NOMO-1 (cell line): ENCODE measurements around the gene L3MBTL4.
"Not testable (repeated sequence)": the region's sequence is repeated elsewhere in the genome, so short reads cannot be mapped to it uniquely, and the experiment has no call there.

ENCODE experiments used
- DNase-seq, 2 experiments: peaks; one replicate each; lab custom pipeline; 2025; ENCODE audit not compliant: unreplicated experiment in 2 of 2; lab: John Stamatoyannopoulos, UW

L3MBTL4 gene

DNA sequence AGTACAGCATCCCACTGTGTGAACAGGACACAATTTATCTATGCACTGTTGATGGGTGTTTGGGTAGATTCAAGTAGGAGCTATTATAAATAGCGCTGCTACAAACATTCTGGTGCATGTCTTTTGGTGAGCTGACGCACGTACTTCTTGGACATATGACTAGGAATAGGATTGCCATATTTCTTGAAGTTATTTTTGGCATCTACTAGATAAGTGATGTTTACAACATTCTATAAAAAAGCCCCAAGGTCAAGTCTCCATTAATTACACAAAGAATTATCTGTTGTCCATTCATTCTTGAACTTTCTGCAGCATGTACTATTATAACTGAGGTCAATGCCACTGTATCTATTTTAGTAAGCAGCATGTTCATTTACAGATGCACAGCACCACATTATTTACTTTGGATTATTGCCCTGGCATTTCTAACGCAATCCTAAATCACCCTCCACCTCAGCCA, 293.9 kb downstream of the L3MBTL4 start:
- no peak for DNase-seq

DNA sequence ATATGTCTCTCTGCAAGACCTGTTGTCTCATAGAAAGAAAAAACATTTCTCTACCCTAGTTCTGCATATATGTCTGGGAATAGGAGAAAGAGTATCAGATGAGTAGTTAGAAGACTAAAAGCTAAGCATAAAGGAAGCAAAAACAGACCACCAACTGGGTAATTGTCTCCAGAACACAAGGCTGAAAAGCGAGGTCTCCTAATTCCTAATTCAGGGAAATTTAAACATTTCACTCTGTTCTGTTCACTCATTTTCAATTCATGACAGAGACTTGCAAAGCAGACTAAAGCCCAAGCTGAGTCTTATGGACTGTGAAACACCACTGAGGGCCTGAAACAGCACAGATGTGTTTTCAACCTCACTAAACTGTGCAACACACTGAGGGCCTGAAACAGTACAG, 294.9 kb downstream of the L3MBTL4 start:
- no peak for DNase-seq

DNA sequence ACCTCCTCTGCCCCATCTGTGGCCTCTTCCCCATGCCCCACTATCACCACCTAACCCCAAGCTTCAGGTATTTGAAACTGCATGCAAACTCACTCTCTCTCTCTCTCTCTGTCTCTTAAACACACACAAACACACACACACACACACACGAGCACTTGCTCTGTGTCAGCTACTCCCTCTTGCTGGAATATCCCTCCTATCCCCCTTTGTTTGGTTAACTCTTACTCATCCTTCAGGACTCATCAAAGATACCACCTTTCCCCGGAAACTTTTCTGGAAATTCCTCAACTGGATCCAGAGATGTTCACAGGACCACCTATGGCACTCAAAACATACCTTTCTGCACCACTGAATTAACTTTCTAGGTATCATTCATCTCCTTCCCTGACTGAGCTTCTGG, 296.6 kb downstream of the L3MBTL4 start:
- no peak for DNase-seq

DNA sequence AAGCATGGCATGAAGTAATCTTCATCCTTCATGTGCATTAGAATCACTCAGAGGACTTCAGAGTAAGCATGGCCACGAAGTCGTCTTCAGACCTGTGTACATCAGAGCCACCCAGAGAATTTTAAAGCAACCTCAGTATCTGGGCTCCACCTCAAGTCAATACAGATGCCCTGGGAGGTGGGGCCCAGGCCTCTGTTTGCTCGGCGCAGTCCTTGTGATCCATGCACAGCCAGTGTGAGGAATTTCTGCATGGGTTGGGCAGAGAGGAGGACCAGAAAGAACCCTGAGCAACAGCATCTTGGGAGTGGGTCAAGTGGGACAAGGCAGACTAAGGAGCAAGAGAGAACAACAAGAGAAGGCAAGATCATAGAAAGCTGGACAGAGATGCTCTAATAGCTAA, 299.0 kb downstream of the L3MBTL4 start:
- no peak for DNase-seq

DNA sequence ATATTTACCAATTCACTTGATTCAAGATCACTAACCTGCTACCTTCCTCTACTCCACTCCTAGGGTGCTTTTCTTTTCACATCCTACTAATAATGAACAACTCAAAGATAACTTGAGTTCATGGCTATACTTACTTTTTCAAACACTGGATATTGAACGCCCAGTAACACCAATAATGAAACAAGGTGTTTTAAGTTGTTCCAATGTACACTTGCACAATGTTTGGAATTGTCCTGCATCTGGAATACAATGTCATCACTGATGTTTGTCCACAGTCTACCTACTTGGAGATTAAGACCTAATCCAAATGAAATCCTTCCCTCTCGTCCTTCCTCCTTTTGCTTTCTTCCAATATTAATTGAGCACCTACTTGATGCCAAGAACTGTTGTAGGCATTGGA, 301.1 kb downstream of the L3MBTL4 start:
- no peak for DNase-seq

DNA sequence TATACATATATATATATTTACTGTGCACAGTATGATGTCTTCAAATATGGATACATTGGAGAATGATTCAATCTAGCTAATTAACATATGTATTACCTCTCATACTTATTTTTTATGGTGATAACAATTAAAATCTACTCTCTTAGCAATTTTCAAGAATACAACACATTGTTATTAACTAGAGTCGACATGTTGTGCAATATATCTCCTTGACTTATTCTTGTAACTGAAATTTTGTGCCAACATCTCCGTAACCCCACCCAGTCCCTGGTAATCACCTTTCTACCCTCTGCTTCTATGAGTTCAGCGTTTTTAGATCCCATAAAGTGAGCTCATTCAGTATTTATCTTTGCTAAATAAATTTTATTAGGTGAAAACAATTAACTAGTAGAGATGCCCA, 303.0 kb downstream of the L3MBTL4 start:
- no peak for DNase-seq

DNA sequence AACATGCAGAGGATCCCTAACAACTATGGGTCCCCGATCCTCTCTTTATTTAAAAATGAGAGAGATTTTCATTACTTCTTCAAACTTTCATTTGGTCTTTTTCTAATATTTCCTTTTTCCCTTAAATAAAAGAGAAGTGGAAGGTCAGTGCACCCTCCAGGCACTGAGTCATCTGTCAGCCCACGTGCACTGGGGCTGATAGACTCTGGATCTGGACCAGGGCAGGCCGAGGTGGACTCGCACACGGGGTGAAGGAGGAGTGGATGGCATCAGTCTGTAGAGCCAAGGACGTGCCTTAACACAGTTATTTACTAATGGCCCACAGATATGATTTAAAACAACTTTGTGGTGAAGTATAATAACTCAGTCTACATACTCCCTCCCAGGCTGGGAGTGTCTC, 305.0 kb downstream of the L3MBTL4 start:
- DNase-seq, result no peak

DNA sequence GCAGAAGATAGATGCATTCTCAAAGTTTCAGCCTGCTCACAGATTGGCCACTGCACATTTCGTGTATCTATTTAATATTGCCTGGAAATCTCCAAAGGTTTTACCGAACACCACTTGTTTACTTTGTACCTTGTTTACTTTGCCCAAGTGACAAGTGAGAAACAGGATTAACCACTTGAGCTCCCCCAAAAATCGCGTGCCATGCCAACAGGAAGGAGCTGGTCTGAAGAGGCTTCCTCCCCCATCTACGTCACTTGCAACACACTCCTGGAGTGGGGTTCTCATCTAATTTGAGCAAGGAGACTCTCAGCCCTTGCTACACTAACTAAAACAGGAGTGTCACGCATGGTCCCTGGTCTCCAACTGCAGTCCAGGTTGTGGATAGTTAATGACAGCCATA, 306.9 kb downstream of the L3MBTL4 start:
- DNase-seq, result no peak

DNA sequence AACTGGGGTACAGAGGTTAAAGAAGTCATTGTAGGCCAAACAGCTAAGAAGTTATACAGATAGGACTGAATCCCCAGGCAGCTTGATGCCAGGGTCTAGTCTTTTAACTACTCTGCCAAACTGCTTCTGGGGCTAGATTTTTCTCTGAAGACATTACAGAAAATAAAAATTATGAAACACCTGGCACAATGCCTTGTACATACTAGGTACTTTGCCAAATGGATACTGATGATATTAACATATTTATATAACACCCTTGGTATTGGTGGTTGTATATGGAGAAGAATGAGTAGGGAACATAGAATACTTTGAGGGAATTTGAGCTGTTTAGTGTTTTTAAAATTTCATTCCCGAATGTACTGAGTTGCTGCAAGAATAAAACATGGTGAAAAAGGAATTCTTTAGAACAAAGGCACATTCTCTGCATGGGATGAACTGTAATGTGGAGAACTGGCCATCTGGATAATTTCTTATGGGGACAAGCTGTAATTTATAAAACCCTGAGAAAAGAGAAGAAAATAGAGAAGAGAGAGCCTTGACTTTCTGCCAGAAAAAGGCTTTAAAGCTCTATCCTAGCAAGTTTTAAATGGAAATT, 308.5 kb downstream of the L3MBTL4 start:
- DNase-seq, result no peak

DNA sequence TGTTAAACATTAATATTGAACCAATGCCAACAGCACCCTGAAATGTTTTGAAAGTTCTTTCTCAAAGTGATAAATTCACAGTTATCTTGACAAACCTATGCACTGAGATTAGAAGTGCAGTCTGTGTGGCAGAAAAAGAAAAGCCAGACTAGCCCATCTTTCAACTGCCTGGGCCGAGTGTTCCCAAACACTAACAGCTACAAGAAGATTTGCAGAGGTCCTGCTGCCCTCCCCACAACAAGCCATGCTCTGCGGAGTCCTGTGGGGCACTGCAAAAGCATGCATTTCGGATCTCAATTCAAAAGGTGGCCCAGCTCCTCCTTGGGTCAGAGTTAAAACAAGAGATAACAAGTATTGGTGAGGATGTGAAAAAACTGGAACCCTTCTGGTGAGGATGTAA, 311.0 kb downstream of the L3MBTL4 start:
- no peak for DNase-seq

DNA sequence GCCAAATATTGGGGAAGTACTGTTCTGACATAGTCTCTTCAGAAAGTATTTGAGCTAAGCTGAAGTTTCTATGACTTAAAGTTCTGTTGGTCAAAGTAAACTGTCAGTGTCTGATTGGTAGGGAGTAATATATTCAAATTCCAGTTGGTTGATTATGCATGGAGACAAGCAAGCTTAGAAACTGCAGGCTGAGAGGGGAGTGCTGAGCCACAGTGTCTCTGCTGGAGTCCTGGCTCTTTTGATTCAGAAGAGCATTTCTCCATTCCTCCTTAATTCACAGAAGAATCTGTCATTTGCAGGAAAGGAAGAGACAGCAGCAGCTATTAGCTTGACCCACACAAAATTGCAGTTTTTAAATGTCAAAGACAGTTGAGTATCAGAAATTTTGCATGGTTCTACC, 318.0 kb downstream of the L3MBTL4 start:
- no peak for DNase-seq

DNA sequence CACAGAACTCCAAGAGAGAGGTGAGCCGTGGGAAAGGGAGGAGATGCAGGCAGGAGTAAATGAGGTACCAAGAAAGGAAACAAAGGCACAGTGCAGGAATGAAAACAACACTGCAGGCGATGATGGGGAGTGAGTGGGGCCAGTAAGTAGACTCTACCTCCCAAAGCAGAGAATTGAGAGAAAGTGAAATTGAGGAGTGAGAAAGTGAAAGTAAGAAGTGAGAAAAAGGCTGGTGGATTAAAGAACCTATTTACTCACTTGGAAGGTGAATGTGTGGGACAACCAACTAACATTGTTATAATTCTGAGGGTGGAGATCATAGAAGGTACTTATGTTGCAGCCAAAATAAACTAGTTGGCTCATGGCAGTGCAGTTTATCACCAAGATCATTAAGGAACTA, 326.3 kb downstream of the L3MBTL4 start:
- no peak for DNase-seq

DNA sequence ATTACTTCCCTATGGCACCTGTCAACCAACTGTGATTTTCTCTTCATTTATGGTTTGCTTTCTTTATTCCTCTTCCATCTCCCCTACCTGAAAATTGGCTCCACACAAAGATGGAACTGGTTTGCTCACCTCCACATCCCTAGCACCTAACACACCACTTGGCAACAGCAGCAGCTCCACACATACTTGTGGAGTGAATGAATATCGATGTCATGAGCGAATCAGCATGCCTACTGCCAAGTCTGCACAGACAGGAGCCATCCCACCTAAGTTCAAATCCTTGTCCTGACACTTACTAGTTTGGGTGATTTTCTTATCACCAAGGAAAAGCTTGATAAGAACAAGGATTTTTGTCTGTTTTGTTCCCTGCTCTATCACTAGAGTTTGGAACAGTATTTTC, 328.0 kb downstream of the L3MBTL4 start:
- DNase-seq, result no peak

DNA sequence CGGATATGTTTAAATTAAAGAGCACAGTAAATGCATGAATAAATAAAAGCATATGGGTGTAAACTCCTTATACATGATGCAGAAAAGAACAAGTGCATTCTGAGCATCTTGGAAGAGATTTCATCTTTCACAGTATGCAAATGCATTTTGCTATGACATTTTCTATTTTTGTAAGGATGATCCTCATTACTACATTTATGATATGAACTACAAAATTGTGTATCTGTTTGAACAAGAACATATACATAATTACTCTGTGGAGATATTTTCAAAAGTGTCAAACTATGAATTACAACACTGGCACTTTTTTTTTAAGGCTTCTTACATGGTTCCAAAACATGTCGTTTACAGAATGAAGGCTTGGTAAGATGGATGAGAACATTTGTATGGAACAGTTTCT, 335.3 kb downstream of the L3MBTL4 start:
- no peak for DNase-seq

DNA sequence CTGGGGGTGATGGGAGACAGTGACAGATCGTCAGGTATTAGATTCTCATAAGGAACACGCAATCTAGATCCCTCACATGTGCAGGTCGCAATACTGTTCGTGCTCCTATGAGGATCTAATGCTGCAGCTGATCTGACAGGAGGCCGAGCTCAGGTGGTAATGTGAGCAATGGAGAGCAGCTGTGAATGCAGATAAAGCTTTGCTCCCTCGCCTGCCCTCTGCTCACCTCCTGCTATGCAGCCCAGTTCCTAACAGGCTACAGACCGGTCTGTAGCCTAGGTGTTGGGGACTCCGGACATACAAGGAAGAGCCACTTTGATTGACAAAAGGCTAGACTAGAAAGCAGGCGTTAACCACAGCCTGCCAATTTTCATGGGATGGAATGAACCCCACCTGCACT, 335.8 kb downstream of the L3MBTL4 start:
- no peak for DNase-seq

DNA sequence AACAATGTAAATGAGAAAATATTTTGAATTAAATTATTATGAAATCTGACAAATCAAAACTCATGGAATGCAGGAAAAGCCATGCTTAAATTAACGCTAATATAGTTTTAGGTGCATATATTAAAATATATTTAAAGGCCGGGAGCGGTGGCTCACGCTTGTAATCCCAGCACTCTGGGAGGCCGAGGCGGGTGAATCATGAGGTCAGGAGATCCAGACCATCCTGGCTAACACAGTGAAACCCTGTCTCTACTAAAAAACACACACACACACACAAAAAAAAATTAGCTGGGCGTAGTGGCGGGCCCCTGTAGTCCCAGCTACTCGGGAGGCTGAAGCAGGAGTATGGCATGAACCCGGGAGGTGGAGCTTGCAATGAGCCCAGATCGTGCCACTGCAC, 342.3 kb downstream of the L3MBTL4 start:
- not testable (repeated sequence) for DNase-seq

DNA sequence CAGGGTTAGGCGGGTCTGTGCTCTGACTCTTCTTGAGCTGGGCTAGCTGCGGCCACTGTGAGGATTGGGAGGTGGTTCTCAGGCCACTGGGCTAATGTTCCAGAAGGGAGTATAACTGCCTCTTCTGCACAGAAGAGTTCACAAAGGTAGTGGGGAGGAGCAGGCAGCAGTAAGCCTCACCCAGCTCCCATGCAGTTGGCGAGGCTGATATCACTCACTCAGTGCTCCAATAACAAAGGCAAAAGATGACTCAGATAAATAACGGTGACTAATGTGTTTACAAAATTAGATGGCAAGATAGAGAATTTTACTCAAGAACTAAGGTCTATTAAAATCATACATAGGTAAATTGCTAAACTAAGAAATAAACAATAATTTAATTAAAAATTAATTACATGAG, 345.2 kb downstream of the L3MBTL4 start:
- no peak for DNase-seq

DNA sequence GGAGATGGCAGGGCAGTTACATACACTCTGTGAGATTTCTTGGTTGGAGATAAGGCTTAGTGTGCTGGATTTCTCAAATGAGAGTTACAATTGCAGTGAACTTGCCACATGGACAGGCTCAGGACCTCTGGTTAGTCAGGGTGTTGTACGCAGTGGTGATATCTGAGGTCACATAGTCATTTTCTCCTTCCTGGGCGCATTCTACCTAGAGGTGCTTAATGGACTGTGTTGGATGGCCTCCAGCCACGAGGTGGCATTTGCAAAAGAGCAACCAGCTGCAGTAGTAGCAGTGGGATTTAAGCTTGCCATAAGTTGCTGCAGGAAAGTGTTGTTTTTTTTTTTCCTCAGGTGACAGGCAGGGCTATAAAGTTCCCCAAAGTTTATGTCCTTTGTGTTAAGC, 345.6 kb downstream of the L3MBTL4 start:
- DNase-seq, result no peak

DNA sequence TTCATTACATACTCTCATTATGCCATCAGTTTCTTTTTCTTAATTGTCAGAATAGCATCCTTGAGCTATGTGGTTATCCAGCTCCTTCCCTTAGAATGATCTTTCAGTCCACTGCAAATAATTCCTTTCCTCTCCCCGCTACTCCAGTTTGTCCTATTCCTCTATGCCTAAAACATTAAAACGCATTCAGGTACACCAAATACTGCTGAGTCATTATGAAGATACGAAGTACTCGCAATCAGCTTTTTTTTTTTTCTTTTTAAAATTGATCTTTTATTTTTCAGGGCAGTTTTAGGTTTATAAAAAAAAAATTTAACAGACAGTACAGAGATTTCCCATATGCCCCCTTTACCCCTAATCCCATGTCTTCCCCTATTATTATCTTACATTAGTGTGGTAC, 354.6 kb downstream of the L3MBTL4 start:
- no peak for DNase-seq

DNA sequence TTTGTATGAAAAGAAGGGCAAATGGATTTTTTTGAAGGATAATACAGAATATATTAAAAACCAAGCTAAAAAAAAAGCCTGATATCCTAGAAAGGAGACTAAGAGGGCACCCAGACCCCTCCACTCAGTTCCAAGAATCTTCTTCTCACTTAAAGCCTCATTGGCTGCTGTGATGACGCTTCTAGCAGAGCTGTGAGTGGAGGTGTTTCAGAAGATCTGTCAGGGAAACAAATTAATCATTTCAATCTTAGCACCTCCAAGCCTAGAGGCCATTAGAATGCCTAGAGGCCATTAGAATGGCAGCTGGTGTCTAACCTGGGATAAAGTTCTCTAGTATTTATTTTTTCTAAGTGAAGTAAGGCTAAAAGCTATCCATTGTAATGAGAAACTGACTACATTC, 355.2 kb downstream of the L3MBTL4 start:
- no peak for DNase-seq

DNA sequence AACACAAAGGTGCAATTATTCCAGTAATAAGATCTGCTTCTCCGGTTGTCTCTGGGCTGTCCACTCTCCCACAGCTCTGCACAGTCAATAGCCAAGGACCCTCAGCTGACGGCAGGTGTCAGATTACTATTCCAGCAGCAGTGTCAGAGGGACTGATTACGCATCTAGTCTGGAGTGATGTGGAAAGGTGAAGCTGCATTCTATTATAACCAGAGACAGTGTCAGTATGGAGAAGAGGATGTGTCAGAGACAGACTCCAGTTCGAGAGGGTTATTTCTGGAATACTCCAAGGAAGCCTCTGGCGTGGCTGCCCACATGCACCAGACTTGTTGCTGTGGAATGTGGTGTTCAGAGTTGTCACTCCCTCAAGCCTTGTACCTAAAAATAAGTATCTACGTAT, 355.8 kb downstream of the L3MBTL4 start:
- no peak for DNase-seq

DNA sequence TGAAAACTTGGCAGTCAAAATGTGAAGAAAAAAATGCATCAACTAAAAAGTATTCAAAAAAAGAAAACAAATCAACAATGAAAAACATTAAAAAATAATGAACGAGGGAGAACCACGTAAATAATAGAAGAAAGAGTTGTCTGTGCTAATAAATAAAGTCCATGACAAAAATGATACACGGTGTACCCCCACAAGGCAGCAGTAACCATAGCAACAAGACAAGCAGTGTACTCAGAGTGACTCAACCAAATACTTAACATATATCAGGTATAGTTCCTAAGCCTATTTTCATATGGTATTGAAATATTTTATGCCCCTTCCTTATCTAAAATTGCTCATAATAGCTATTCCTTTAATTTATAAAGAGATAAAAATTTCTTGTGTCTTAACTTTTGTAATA, 357.1 kb downstream of the L3MBTL4 start:
- no peak for DNase-seq

DNA sequence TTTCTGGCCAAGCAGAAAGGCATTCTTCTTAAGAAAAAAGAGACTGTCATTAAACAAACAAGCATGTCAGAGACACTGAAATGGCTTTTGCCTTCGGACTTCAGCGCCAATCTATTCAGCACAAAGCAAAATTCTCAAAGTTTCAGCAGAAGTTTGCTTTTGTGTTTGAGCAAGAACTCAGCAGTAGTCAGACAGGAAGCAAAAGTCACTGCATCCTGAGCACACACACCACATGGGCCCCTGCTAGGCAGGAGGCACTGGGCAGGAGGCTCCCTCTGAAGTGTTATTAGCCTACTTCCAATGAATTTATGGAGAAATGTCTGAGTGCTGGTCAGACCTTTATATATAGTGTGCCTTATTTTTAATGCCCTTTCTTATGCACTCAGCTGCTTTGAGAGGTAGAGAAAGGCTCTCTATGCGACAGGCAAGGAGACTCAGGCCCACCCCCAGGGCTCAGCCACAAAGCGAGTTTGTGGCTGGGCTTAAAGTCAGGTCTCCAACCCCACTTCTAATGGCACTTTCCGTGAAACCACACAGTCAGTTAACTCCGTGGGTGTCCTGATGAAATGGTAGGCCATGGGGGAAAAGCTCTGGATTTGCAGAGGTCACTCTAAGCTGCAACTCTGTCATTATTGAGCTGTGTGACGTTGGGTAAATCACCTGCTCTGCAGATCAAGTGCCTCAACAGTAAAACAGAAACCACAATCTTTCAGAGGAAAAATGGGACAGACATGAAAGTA, 358.4 kb downstream of the L3MBTL4 start:
- no peak for DNase-seq
